Chondrocyte (in vitro differentiated cells): ENCODE results near the gene PIK3R2. TPM values are rescaled to one million over a fixed set of nuclear protein-coding genes. Genes with fewer than 3 reads are reported as not detected.

ENCODE experiments used
- DNase-seq: peaks from one replicate; pipeline ENCODE4 v3.0.0; 2021; ENCODE audit warnings: mixed read lengths, low spot score
- H3K27ac Mint-ChIP-seq: one replicate; pipeline ENCODE4 v1.8.0; 2021; ENCODE audit warnings: mild to moderate bottlenecking, moderate library complexity, mixed read lengths; ENCODE audit not compliant: unreplicated experiment
- H3K27me3 Mint-ChIP-seq: 2 replicates; pipeline ENCODE4 v1.8.0; 2021; ENCODE audit warnings: low read depth, mixed read lengths
- H3K36me3 Mint-ChIP-seq: 2 replicates; pipeline ENCODE4 v1.8.0; 2021; ENCODE audit warnings: low read depth, mixed read lengths
- H3K4me1 Mint-ChIP-seq: 2 replicates; pipeline ENCODE4 v1.8.0; 2021; ENCODE audit warnings: low read depth, mild to moderate bottlenecking, mixed read lengths
- H3K4me3 Mint-ChIP-seq: one replicate; pipeline ENCODE4 v1.8.0; 2021; ENCODE audit warnings: mild to moderate bottlenecking, moderate library complexity, mixed read lengths; ENCODE audit not compliant: unreplicated experiment
- H3K9me3 Mint-ChIP-seq: 2 replicates; pipeline ENCODE4 v1.8.0; 2021; ENCODE audit warnings: low read depth, mixed read lengths
- total RNA-seq: library from RNA; stranded (reverse); gene quantifications from 3 replicates; pipeline ENCODE4 v1.2.1, GENCODE V29; 2021
- TF ChIP-seq, protein P1 (sequence below): fragments of 200-600 bp; sonication (generic); IDR thresholded peaks from 2 replicates; pipeline ENCODE4 v1.5.0; 2021; ENCODE audit warnings: antibody characterized with exemption, mild to moderate bottlenecking, moderate library complexity

PIK3R2 gene
- total RNA-seq, 1 donor from 2014 or later, result 73.1 TPM

DNA sequence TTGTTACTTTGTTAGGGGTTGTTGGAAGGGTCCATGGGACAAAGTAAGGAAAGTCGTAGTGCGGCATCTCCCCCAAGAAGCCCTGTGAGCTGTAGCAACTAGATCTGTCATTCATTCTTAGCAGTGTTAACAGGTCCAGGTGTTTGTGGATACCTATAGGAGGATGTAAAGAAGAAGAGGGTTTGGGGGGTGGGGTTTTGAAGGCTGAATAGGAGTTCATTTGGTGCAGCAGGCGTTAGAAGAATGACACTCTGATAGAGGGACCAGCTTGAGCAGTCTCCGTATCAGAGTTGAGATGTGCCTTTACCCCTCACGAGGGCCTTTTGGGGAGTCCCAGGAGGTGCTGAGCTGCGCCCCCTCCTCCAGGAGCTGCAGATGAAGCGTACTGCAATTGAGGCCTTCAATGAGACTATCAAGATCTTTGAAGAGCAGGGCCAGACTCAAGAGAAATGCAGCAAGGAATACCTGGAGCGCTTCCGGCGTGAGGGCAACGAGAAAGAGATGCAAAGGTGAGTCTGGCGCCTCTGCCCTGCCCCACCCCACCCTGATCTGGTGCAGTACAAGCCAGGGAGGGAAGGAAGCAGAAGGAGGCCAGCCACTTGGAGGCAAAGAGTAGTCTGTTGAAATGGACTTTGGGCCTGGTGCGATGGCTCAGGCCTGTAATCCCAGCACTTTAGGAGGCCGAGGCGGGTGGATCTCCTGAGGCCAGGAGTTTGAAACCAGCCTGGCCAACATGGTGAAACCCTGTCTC lies 13.0 kb downstream of the PIK3R2 start:
- Mint-ChIP-seq H3K27me3 (no peaks in the 10 kb centered on the region), H3K4me1 (no peaks in the 10 kb centered on the region), H3K9me3 (no peaks in the 10 kb centered on the region), H3K36me3 (peaks cover 27% of the 10 kb centered on the region), H3K27ac (no peak overlapping the region), H3K4me3 (no peak overlapping the region)
- TF ChIP-seq, protein P1, sequence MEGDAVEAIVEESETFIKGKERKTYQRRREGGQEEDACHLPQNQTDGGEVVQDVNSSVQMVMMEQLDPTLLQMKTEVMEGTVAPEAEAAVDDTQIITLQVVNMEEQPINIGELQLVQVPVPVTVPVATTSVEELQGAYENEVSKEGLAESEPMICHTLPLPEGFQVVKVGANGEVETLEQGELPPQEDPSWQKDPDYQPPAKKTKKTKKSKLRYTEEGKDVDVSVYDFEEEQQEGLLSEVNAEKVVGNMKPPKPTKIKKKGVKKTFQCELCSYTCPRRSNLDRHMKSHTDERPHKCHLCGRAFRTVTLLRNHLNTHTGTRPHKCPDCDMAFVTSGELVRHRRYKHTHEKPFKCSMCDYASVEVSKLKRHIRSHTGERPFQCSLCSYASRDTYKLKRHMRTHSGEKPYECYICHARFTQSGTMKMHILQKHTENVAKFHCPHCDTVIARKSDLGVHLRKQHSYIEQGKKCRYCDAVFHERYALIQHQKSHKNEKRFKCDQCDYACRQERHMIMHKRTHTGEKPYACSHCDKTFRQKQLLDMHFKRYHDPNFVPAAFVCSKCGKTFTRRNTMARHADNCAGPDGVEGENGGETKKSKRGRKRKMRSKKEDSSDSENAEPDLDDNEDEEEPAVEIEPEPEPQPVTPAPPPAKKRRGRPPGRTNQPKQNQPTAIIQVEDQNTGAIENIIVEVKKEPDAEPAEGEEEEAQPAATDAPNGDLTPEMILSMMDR, result no peak
- DNase-seq, result no peak

- no peaks in the 10 kb centered on the region for H3K27me3 Mint-ChIP-seq
- no peak for DNase-seq
- peaks cover 30% of the 10 kb centered on the region for H3K36me3 Mint-ChIP-seq
- no peak overlapping the region for H3K27ac Mint-ChIP-seq
- H3K9me3 Mint-ChIP-seq, result no peaks in the 10 kb centered on the region
- H3K4me3 Mint-ChIP-seq, result no peak overlapping the region
- TF ChIP-seq, protein P1, result no peak
- no peaks in the 10 kb centered on the region for H3K4me1 Mint-ChIP-seq
Measured at GRCh38 chr19:18167011-18167410, 14.0 kb downstream of the PIK3R2 start.

- no peak overlapping the region for H3K4me3 Mint-ChIP-seq
Measured at GRCh38 chr19:18167975-18168645, 15.1 kb downstream of the PIK3R2 start.

GRCh38 chr19:18168673-18169381 lies 15.9 kb downstream of the PIK3R2 start:
- Mint-ChIP-seq H3K36me3 (peaks cover 26% of the 10 kb centered on the region), H3K9me3 (no peaks in the 10 kb centered on the region), H3K4me3 (no peak overlapping the region), H3K4me1 (peaks cover 4% of the 10 kb centered on the region), H3K27ac (no peak overlapping the region), H3K27me3 (no peaks in the 10 kb centered on the region)
- no peak for DNase-seq
- TF ChIP-seq, protein P1, result no peak

More at GRCh38 chr19:18167975-18168645, 15.1 kb downstream of the PIK3R2 start:
- TF ChIP-seq, protein P1, result peak; percentile 84
- no peak for DNase-seq
- Mint-ChIP-seq H3K36me3 (peaks cover 28% of the 10 kb centered on the region), H3K27ac (no peak overlapping the region), H3K9me3 (no peaks in the 10 kb centered on the region), H3K4me1 (no peaks in the 10 kb centered on the region), H3K27me3 (no peaks in the 10 kb centered on the region)

DNA sequence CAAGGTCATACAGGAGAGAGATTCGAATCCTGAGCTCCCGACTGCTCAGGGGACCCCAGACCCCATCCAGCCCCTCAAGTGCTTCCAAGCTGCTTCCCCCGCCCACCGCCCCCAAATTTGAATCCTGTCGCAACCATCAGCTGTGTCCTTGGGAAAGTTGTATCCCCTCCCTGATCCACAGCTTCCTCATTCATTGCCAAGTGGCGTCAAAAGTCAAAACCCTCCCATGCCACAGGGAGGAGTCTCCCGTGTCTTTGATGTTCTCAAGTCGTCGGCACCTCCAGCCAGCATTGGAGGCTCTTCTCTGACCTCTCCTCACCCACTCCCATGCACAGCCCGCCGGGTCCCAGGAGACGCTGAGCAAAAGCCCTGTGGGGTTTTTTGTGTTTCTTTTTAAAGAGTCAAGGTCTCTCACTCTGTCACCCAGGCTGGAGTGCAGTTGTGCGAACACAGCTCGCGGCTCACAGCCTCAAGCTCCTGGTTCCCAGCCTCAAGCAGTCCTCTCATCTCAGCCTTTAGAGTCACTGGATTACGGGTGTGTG lies 17.8 kb downstream of the PIK3R2 start:
- peaks cover 8% of the 10 kb centered on the region for H3K4me1 Mint-ChIP-seq
- peaks cover 3% of the 10 kb centered on the region for H3K27me3 Mint-ChIP-seq
- no peak overlapping the region for H3K4me3 Mint-ChIP-seq
- peaks cover 22% of the 10 kb centered on the region for H3K36me3 Mint-ChIP-seq
- peak overlapping the region; percentile 49 for H3K27ac Mint-ChIP-seq
- H3K9me3 Mint-ChIP-seq, result no peaks in the 10 kb centered on the region
- DNase-seq, result no peak
- TF ChIP-seq, protein P1, result no peak
